ENCODE data around the gene ADAT1. TPM values are rescaled to one million over a fixed set of nuclear protein-coding genes. Genes with fewer than 3 reads are reported as not detected.

The ADAT1 gene
- total RNA-seq, 2 donors from 2014 or later = 50.1 to 54.9 TPM

- Histone ChIP-seq H3K9me3 (ENCODE audit: control insufficient read depth, low read length) (no peaks in the 10 kb centered on the region), H3K9ac (ENCODE audit: extremely low read depth, low read length, poor library complexity, severe bottlenecking) (no peak overlapping the region), H3K27ac (ENCODE audit: low read depth, low read length) (no peak overlapping the region), H3K4me1 (ENCODE audit: control insufficient read depth, insufficient read depth, low read length) (no peaks in the 10 kb centered on the region), H3K27me3 (ENCODE audit: control insufficient read depth, insufficient read depth, low read length, poor library complexity, severe bottlenecking) (no peaks in the 10 kb centered on the region), H3K36me3 (ENCODE audit: control insufficient read depth, insufficient read depth, low read length) (peaks cover 13% of the 10 kb centered on the region), H3K4me3 (ENCODE audit: low read length) (no peak overlapping the region)
- Mint-ChIP-seq H3K27me3 (ENCODE audit: insufficient read depth) (no peaks in the 10 kb centered on the region), H3K9me3 (no peaks in the 10 kb centered on the region), H3K36me3 (ENCODE audit: low read depth) (peaks cover 17% of the 10 kb centered on the region), H3K4me1 (no peaks in the 10 kb centered on the region), H3K4me3 (no peak overlapping the region), H3K27ac (no peak overlapping the region)
- 90 to 94% methylated on average over 1 to 3 of the region's 3 CpGs for WGBS, 2 experiments (ENCODE audit: insufficient coverage in 1 of 2, insufficient read length in 1 of 2)
- no peak for DNase-seq
- no peak for TF ChIP-seq CTCF (conservative IDR thresholded peaks at IDR 0.05)
Measured at GRCh38 chr16:75584108-75584507, 39.0 kb downstream of the ADAT1 start.

GRCh38 chr16:75579281-75579834, 43.7 kb downstream of the ADAT1 start:
- H3K9ac ChIP-seq (ENCODE audit: extremely low read depth, low read length, poor library complexity, severe bottlenecking) = no peak overlapping the region
- no peak overlapping the region for H3K4me3 ChIP-seq (ENCODE audit: low read length)
- no peak overlapping the region for H3K27ac ChIP-seq (ENCODE audit: low read depth, low read length)
- no peak for TF ChIP-seq CTCF (conservative IDR thresholded peaks at IDR 0.05)
- H3K27ac Mint-ChIP-seq = no peak overlapping the region
- no peaks in the 10 kb centered on the region for H3K4me1 ChIP-seq (ENCODE audit: control insufficient read depth, insufficient read depth, low read length)
- DNase-seq = no peak
- no peaks in the 10 kb centered on the region for H3K27me3 ChIP-seq (ENCODE audit: control insufficient read depth, insufficient read depth, low read length, poor library complexity, severe bottlenecking)
- H3K4me3 Mint-ChIP-seq = no peak overlapping the region
- no peaks in the 10 kb centered on the region for H3K9me3 Mint-ChIP-seq
- 89 to 95% methylated on average over 7 of the region's 7 CpGs for WGBS, 2 experiments (ENCODE audit: insufficient coverage in 1 of 2, insufficient read length in 1 of 2)
- no peaks in the 10 kb centered on the region for H3K9me3 ChIP-seq (ENCODE audit: control insufficient read depth, low read length)
- peaks cover 44% of the 10 kb centered on the region for H3K36me3 ChIP-seq (ENCODE audit: control insufficient read depth, insufficient read depth, low read length)
- H3K36me3 Mint-ChIP-seq (ENCODE audit: low read depth) = peaks cover 45% of the 10 kb centered on the region
- peaks cover 7% of the 10 kb centered on the region for H3K4me1 Mint-ChIP-seq
- H3K27me3 Mint-ChIP-seq (ENCODE audit: insufficient read depth) = no peaks in the 10 kb centered on the region

GRCh38 chr16:75578725-75579124, 44.4 kb downstream of the ADAT1 start:
- Mint-ChIP-seq H3K27me3 (ENCODE audit: insufficient read depth) (no peaks in the 10 kb centered on the region), H3K4me3 (no peak overlapping the region), H3K9me3 (no peaks in the 10 kb centered on the region), H3K4me1 (peaks cover 7% of the 10 kb centered on the region), H3K36me3 (ENCODE audit: low read depth) (peaks cover 52% of the 10 kb centered on the region), H3K27ac (no peak overlapping the region)
- Histone ChIP-seq H3K27ac (ENCODE audit: low read depth, low read length) (no peak overlapping the region), H3K27me3 (ENCODE audit: control insufficient read depth, insufficient read depth, low read length, poor library complexity, severe bottlenecking) (no peaks in the 10 kb centered on the region), H3K4me1 (ENCODE audit: control insufficient read depth, insufficient read depth, low read length) (no peaks in the 10 kb centered on the region), H3K9ac (ENCODE audit: extremely low read depth, low read length, poor library complexity, severe bottlenecking) (no peak overlapping the region), H3K36me3 (ENCODE audit: control insufficient read depth, insufficient read depth, low read length) (peaks cover 50% of the 10 kb centered on the region), H3K9me3 (ENCODE audit: control insufficient read depth, low read length) (no peaks in the 10 kb centered on the region), H3K4me3 (ENCODE audit: low read length) (no peak overlapping the region)
- no peak for DNase-seq
- WGBS, 2 experiments (ENCODE audit: insufficient coverage in 1 of 2, insufficient read length in 1 of 2) = 88 to 100% methylated on average over 2 of the region's 2 CpGs
- no peak for TF ChIP-seq CTCF (conservative IDR thresholded peaks at IDR 0.05)

Measured in endodermal cell (in vitro differentiated cells).